ENCODE results near the gene EZH1.

DNA sequence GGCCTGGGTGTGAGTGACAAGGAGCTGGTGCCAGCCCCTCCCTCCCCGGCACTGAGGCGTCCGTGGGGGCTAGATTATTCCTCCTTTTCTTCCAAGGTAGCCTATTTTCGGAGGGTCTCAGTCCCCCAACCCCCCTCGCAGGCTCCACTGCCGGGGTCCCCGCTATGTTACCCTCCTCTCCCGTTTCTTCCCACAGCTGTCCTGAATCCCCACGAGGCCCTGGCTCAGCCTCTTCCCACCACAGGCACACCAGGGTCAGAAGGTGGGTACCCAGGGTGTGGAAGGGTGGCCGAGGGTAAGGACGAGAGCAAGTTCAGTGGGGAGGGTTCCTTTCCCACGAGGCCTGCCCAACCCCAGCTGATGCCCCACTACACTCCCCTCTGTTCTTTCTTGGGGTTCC lies 16.8 kb upstream of the EZH1 start:
- TF ChIP-seq, protein P1, sequence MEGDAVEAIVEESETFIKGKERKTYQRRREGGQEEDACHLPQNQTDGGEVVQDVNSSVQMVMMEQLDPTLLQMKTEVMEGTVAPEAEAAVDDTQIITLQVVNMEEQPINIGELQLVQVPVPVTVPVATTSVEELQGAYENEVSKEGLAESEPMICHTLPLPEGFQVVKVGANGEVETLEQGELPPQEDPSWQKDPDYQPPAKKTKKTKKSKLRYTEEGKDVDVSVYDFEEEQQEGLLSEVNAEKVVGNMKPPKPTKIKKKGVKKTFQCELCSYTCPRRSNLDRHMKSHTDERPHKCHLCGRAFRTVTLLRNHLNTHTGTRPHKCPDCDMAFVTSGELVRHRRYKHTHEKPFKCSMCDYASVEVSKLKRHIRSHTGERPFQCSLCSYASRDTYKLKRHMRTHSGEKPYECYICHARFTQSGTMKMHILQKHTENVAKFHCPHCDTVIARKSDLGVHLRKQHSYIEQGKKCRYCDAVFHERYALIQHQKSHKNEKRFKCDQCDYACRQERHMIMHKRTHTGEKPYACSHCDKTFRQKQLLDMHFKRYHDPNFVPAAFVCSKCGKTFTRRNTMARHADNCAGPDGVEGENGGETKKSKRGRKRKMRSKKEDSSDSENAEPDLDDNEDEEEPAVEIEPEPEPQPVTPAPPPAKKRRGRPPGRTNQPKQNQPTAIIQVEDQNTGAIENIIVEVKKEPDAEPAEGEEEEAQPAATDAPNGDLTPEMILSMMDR (IDR thresholded peaks at IDR 0.05): no peak
- TF ChIP-seq POLR2A (IDR thresholded peaks at IDR 0.05): no peak
